ENCODE results near the gene DCST2. TPM values are rescaled to one million over a fixed set of nuclear protein-coding genes. Genes with fewer than 3 reads are reported as not detected.

Gene DCST2
- total and polyA plus RNA-seq, 9 of the 15 experiments (the other 6 are each of a cell fraction or from before 2014, with no cell fraction given), result 0.09 to 0.49 (median 0.11) TPM; not detected in 3

DNA sequence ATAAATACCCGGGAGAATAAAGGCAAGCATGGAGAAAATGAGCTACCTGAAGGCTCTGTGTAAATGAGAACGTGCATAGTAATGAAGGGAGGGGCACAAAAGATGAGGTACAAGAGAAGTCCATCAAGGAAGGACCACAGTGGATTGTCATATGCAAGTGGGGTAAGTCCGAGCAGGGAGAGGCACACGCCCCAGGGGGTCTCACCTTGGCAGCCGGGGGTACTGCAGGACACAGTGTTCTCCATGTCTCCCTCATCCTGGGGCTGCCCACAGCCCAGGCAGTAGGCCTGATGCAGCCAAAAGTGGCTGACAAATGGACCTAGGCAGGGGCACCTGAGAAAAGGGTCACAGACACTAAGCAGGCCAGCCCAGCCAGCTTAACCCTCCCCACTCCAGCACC is 10.0 kb downstream of the DCST2 start:
- Histone ChIP-seq H3K36me3 (ENCODE audit: control insufficient read depth, insufficient read depth, low read length) (peaks cover 5% of the 10 kb centered on the region; the same call in 1 of the 3 replicates), H3K9me1 (ENCODE audit: control insufficient read depth, insufficient read depth, low read length) (no peaks in the 10 kb centered on the region), H3K27ac (ENCODE audit: extremely low read depth, low read depth, low read length) (no peak overlapping the region), H3K4me2 (ENCODE audit: insufficient read depth, low read length) (no peak overlapping the region), H3K9me3 (replicated peaks; ENCODE audit: control insufficient read depth, insufficient read depth, low read depth, low read length) (no peaks in the 10 kb centered on the region), H3K9ac (ENCODE audit: insufficient read depth in 1 of 2, low read depth in 2 of 2, low read length in 2 of 2) (0 out of 4 replicates have a peak overlapping the region, but pooled peaks of 1 of the 2 experiments have one; percentile 22), H4K20me1 (replicated peaks; ENCODE audit: control insufficient read depth, insufficient read depth, low read length) (no peaks in the 10 kb centered on the region), H2AFZ (ENCODE audit: low read depth, low read length) (no peak overlapping the region), H3K27me3 (ENCODE audit: control insufficient read depth in 2 of 2, insufficient read depth in 2 of 2, low read length in 2 of 2) (no peaks in the 10 kb centered on the region), H3K4me1 (replicated peaks in 1 of 2; ENCODE audit: control insufficient read depth in 2 of 2, insufficient read depth in 2 of 2, low read length in 2 of 2) (peaks cover 13% of the 10 kb centered on the region in 2 experiments; a peak in 4 of 5 replicates), H3K4me3 (no peak overlapping the region), H3K79me2 (ENCODE audit: control insufficient read depth, insufficient read depth, low read length) (no peaks in the 10 kb centered on the region)
- 37% methylated on average over 5 of the region's 5 CpGs for WGBS (ENCODE audit: insufficient coverage, low coverage, missing lambda C conversion rate)
- intact Hi-C loops (cut with micrococcal nuclease), result no loop called here
- no peak for FAIRE-seq
- in situ Hi-C loops (cut with MboI), result no loop called here
- no peak for DNase-seq (ENCODE audit: extremely low read depth in 1 of 4, low spot score in 3 of 4)
- ChIA-PET CTCF (ENCODE audit: low intra/inter-chr PET ratio) (no interaction called here), POLR2A (interaction anchor here (0.6 to 1.2 kb wide), 3 partner anchors 15 to 830 kb away, joined by 3 to 4 read pairs (median 3); no protein-coding TSS in a partner anchor)
- TF ChIP-seq ATF1 (CRISPR knock-in tag; IDR thresholded peaks at IDR 0.05) (no peak), ATF1 (tag; IDR thresholded peaks at IDR 0.05) (no peak), TOE1 (IDR thresholded peaks at IDR 0.05; ENCODE audit: borderline replicate concordance) (no peak), TOE1 (CRISPR knock-in tag; IDR thresholded peaks at IDR 0.05; ENCODE audit: borderline replicate concordance, low read depth) (no peak), PTRF (tag; IDR thresholded peaks at IDR 0.05) (no peak), ZNF347 (CRISPR knock-in tag; IDR thresholded peaks at IDR 0.05; ENCODE audit: low read depth) (no peak), TAF9B (IDR thresholded peaks at IDR 0.05; ENCODE audit: partially characterized antibody) (no peak), RBBP5 (IDR thresholded peaks at IDR 0.05; ENCODE audit: borderline replicate concordance, insufficient read depth, low read length, poor library complexity, severe bottlenecking) (no peak), ZKSCAN1 (IDR thresholded peaks at IDR 0.05; ENCODE audit: low read depth, low read length) (no peak), SMAD2 (IDR thresholded peaks at IDR 0.05; ENCODE audit: low read depth, low read length) (no peak), ZNF589 (CRISPR knock-in tag; IDR thresholded peaks at IDR 0.05; ENCODE audit: low read depth) (no peak), ZNF324 (CRISPR knock-in tag; IDR thresholded peaks at IDR 0.05) (no peak), ZNF232 (CRISPR knock-in tag; IDR thresholded peaks at IDR 0.05) (no peak), L3MBTL2 (IDR thresholded peaks at IDR 0.05) (no peak), SMAD4 (CRISPR knock-in tag; conservative IDR thresholded peaks at IDR 0.05) (no peak)
- TF ChIP-seq, protein P1, sequence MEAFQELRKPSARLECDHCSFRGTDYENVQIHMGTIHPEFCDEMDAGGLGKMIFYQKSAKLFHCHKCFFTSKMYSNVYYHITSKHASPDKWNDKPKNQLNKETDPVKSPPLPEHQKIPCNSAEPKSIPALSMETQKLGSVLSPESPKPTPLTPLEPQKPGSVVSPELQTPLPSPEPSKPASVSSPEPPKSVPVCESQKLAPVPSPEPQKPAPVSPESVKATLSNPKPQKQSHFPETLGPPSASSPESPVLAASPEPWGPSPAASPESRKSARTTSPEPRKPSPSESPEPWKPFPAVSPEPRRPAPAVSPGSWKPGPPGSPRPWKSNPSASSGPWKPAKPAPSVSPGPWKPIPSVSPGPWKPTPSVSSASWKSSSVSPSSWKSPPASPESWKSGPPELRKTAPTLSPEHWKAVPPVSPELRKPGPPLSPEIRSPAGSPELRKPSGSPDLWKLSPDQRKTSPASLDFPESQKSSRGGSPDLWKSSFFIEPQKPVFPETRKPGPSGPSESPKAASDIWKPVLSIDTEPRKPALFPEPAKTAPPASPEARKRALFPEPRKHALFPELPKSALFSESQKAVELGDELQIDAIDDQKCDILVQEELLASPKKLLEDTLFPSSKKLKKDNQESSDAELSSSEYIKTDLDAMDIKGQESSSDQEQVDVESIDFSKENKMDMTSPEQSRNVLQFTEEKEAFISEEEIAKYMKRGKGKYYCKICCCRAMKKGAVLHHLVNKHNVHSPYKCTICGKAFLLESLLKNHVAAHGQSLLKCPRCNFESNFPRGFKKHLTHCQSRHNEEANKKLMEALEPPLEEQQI (IDR thresholded peaks at IDR 0.05), result no peak
- BruUV-seq (replicated peaks), result no TSS peak
- no peak for ATAC-seq

Data from K562 (cell line).